ENCODE measurements around the gene NHS.

- TF ChIP-seq CTCF (IDR thresholded peaks at IDR 0.05) (no peak), POLR2AphosphoS5 (IDR thresholded peaks at IDR 0.05) (no peak), POLR2A (IDR thresholded peaks at IDR 0.05) (no peak)
Measured at GRCh38 chrX:17553469-17553868, 178.5 kb downstream of the NHS start.
